Endothelial cell of umbilical vein (primary cell): ENCODE data around the gene RAB3D. TPM values are rescaled to one million over a fixed set of nuclear protein-coding genes. Genes with fewer than 3 reads are reported as not detected.

Experiments used
- BruUV-seq: library from RNA; stranded (reverse); fragments of 400-500 nt; replicated peaks from 2 replicates; lab custom pipeline; 2021; lab: Mats Ljungman, UMichigan
- CTCF ChIA-PET: fragments of 300-600, 350-600 bp; sonication (Branson Sonifier 250); formaldehyde crosslinking; loops from one replicate; lab custom pipeline; 2021; ENCODE audit warnings: antibody characterized with exemption, inconsistent platforms; lab: Charles Lee
- POLR2A ChIA-PET: fragments of 300-600, 350-600 bp; sonication (Branson Sonifier 250); formaldehyde crosslinking; loops from one replicate; lab custom pipeline; 2021; ENCODE audit warnings: antibody characterized with exemption, inconsistent platforms; lab: Charles Lee
- DNase-seq: peaks from one replicate; pipeline ENCODE4 v3.0.0-alpha.2; 2011; ENCODE audit warnings: low read depth, low spot score
- FAIRE-seq: peaks from 2 replicates; lab custom pipeline; 2011; peaks lifted over from hg19 to GRCh38; lab: Jason Lieb, UNC
- H2AFZ ChIP-seq: 2 replicates; pipeline ENCODE4 v1.6.0; 2012; ENCODE audit warnings: low read depth, low read length, control low read depth, inconsistent platforms
- H3K27ac ChIP-seq: 2 replicates; pipeline ENCODE4 v1.5.1; 2011; ENCODE audit warnings: low read depth, mild to moderate bottlenecking, control low read depth, low read length, moderate library complexity; ENCODE audit not compliant: insufficient read depth
- H3K27me3 ChIP-seq, 2 experiments: 2 replicates each; pipeline versions ENCODE4 v1.6.0 to v1.6.1; 2011; ENCODE audit warnings: low read length in 2 of 2, mixed read lengths in 1 of 2; ENCODE audit not compliant: control insufficient read depth in 2 of 2, insufficient read depth in 2 of 2
- H3K36me3 ChIP-seq, 2 experiments: 2 replicates in 1 of 2; 3 replicates in 1 of 2; pipeline ENCODE4 v1.5.1; 2011; ENCODE audit warnings: low read length in 2 of 2, mild to moderate bottlenecking in 1 of 2, moderate library complexity in 1 of 2; ENCODE audit not compliant: control insufficient read depth in 2 of 2, insufficient read depth in 2 of 2; ENCODE audit errors: extremely low read depth in 1 of 2
- H3K4me1 ChIP-seq: 3 replicates; pipeline ENCODE4 v1.5.1; 2011; ENCODE audit warnings: mild to moderate bottlenecking, low read length; ENCODE audit not compliant: control insufficient read depth, insufficient read depth; ENCODE audit errors: extremely low read depth
- H3K4me2 ChIP-seq: 2 replicates; pipeline ENCODE4 v1.6.1; 2011; ENCODE audit warnings: low read length, control low read depth, mixed read lengths; ENCODE audit not compliant: insufficient read depth
- H3K4me3 ChIP-seq, 3 experiments: fragments of 200-600 bp in 1 of 3; sonication (generic), shearing (Covaris generic) in 1 of 3; replicated peaks in 1 of 3; 2 replicates each; pipeline ENCODE4 v1.5.1; 2011 to 2016; ENCODE audit warnings: control low read depth in 3 of 3, low read length in 3 of 3, mild to moderate bottlenecking in 2 of 3, inconsistent platforms in 1 of 3, low read depth in 1 of 3, moderate library complexity in 1 of 3; ENCODE audit not compliant: insufficient read depth in 1 of 3
- H3K79me2 ChIP-seq: 2 replicates; pipeline ENCODE4 v1.6.0; 2012; ENCODE audit warnings: low read length, inconsistent platforms; ENCODE audit not compliant: control insufficient read depth, insufficient read depth
- H3K9ac ChIP-seq: replicated peaks from 2 replicates; pipeline ENCODE3; 2011; ENCODE audit warnings: low read length, control low read depth; ENCODE audit not compliant: insufficient read depth; ENCODE audit errors: extremely low read depth
- H3K9me1 ChIP-seq: replicated peaks from 3 replicates; pipeline ENCODE4 v1.6.0; 2011; ENCODE audit warnings: mild to moderate bottlenecking, low read length; ENCODE audit not compliant: control insufficient read depth, insufficient read depth; ENCODE audit errors: extremely low read depth
- H3K9me3 ChIP-seq: replicated peaks from 2 replicates; pipeline ENCODE4 v1.5.1; 2012; ENCODE audit warnings: low read length, inconsistent platforms; ENCODE audit not compliant: control insufficient read depth, insufficient read depth
- H4K20me1 ChIP-seq: replicated peaks from 2 replicates; pipeline ENCODE3; 2011; ENCODE audit warnings: mild to moderate bottlenecking, low read length; ENCODE audit not compliant: control insufficient read depth, insufficient read depth; ENCODE audit errors: extremely low read depth
- CTCF ChIP-seq, 2 donors: IDR thresholded peaks; 1 replicate in 1 of 2; 2 replicates in 1 of 2; pipeline ENCODE4 v1.5.1; 2011; ENCODE audit warnings: low read length in 2 of 2, mild to moderate bottlenecking in 2 of 2, moderate library complexity in 2 of 2, control low read depth in 1 of 2, inconsistent platforms in 1 of 2, low read depth in 1 of 2; ENCODE audit not compliant: insufficient read depth in 1 of 2; ENCODE audit errors: extremely low read depth in 1 of 2
- EZH2 ChIP-seq: IDR thresholded peaks from 2 replicates; pipeline ENCODE4 v1.6.1; 2012; ENCODE audit warnings: borderline replicate concordance, low read depth, mild to moderate bottlenecking, moderate library complexity, low read length, inconsistent platforms; ENCODE audit not compliant: severe bottlenecking
- FOS ChIP-seq: IDR thresholded peaks from 2 replicates; pipeline ENCODE4 v1.6.1; 2011; ENCODE audit warnings: mild to moderate bottlenecking, low read length, moderate library complexity, borderline replicate concordance; ENCODE audit not compliant: insufficient read depth
- JUN ChIP-seq: IDR thresholded peaks from 2 replicates; pipeline ENCODE4 v1.6.1; 2011; ENCODE audit warnings: borderline replicate concordance, low read depth; ENCODE audit not compliant: insufficient read length, insufficient read depth
- dilution Hi-C: fragments of 300-500 bp; cut with MboI; formaldehyde crosslinking; loops from one replicate; pipeline ENCODE4 v1.15.0; 2019; ENCODE audit warnings: low sequenced_read_pairs; ENCODE audit not compliant: extremely low pct_ligation_motif_present
- intact Hi-C: fragments of 100-400 bp; cut with micrococcal nuclease; formaldehyde crosslinking; loops from one replicate; pipeline ENCODE4 v1.10.0; 2022
- polyA plus RNA-seq, 4 experiments: library from polyadenylated mRNA; depleted of rRNA in 3 of 4; stranded (reverse) in 3 of 4; unstranded in 1 of 4; fragments of >200 nt; gene quantifications; 2 replicates each; pipeline versions ENCODE4 v1.2.1 to v1.2.3, GENCODE V29; 2011 to 2012; ENCODE audit warnings: missing spikeins in 1 of 4
- total RNA-seq: library from RNA; stranded (reverse); gene quantifications from 2 replicates; pipeline ENCODE4 v1.2.3, GENCODE V29; 2021

RAB3D gene
- total and polyA plus RNA-seq, 2 donors (not counting 3 experiments of a cell fraction or from before 2014, with no cell fraction given), result 35.4 to 48.2 TPM

GRCh38 chr19:11378319-11379189 is 39.1 kb upstream of the RAB3D start:
- Histone ChIP-seq H3K4me3 (no peak overlapping the region), H3K4me2 (no peak overlapping the region), H3K79me2 (peaks cover 6% of the 10 kb centered on the region), H2AFZ (no peak overlapping the region), H3K27ac (peak overlapping the region; percentile 13), H3K4me1 (peaks cover 49% of the 10 kb centered on the region), H3K36me3 (no peaks in the 10 kb centered on the region), H3K9me1 (no peaks in the 10 kb centered on the region), H3K27me3 (no peaks in the 10 kb centered on the region), H4K20me1 (no peaks in the 10 kb centered on the region), H3K9ac (no peak overlapping the region), H3K9me3 (no peaks in the 10 kb centered on the region)
- TF ChIP-seq JUN (peak; percentile 70), EZH2 (no peak), FOS (peak; percentile 91), CTCF (IDR thresholded peaks at IDR 0.05; ENCODE audit: extremely low read depth in 1 of 2, insufficient read depth in 1 of 2, low read depth in 1 of 2, low read length in 2 of 2) (peak; percentile 59 to 82)
- DNase-seq (peak; percentile 49), FAIRE-seq (peak; percentile 89)
- intact Hi-C loops, result no loop called here
- POLR2A ChIA-PET, result interaction anchor here (0.5 kb wide), 1 partner anchor 34 kb away, joined by 4 read pairs; no protein-coding TSS in a partner anchor
- dilution Hi-C loops, result no loop called here
- BruUV-seq, result no TSS peak
- CTCF ChIA-PET, result interaction anchor here (1.4 to 2.4 kb wide), 5 partner anchors 9 to 104 kb away, joined by 4 to 22 read pairs (median 5); partner anchors contain the start of genes ODAD3 and PRKCSH
